Dermis lymphatic vessel endothelial cell (primary cell): ENCODE measurements around the gene C4BPB. TPM values are rescaled to one million over a fixed set of nuclear protein-coding genes. Genes with fewer than 3 reads are reported as not detected.

Experiments used
- total RNA-seq: library from RNA; depleted of rRNA; stranded (reverse); fragments of >200 nt; gene quantifications from 2 replicates; pipeline ENCODE4 v1.2.1, GENCODE V29; 2014

C4BPB gene
- total RNA-seq, result 0.65 and 0.69 TPM in 2 replicates

DNA sequence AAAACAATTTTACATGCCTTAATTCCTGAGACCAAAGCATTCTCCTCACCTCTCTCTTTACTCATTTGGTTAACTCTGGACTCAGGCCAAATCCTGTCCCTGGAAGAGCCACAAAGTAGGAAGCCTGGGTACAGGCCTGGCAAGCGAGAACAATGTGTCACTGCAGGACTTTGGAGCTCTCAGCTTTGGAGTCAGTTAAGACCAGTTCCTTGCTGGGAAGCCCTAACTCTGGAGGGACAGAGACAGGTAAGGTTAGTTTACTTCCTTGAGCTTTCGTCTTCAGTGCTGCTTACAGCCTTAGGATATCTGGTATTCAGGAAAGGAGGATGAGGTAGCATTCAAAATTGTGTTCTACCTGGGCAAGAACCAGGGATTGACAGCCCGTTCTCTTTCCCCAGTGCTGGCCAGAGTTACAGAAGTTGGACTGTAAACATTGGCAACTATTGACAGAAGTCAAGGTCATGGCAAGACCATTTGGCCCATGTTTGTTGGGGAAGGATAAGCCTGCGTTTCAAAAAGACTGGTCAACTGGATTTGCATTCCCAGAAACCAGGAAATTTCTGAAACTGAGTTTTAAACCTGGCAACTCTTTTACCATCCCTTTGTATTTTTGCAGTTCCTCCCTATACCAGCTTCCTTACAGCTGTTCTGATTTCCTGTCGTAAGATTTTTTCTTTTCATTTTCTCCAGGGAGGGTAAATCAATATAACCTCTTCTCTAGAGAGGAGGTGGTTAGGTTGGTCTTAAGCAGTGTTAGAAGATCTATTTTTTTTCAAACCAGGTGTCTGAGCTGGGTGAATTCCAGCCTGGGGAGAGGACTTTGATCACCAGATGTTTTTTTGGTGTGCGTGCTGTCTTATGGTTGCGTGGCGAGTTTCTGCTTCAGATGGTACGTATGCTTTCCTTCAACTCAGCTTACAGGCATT lies at the start of gene C4BPB:
Gene C4BPB, plus strand, starts transcription at position 160 of the 926 bp plus-strand sequence. Its CDS starts 672 bp downstream, at position 832.

GRCh38 chr1:207051191-207051943 lies 37.3 kb upstream of the C4BPB start, which contains the start of gene YOD1:
Gene YOD1 (minus strand): TSS chr1:207051208. CDS start chr1:207051030, 178 bp downstream.

GRCh38 chr1:207052911-207053769 lies 35.5 kb upstream of the C4BPB start, which contains the start of gene PFKFB2:
Gene PFKFB2 (plus strand): TSS chr1:207053275. CDS start chr1:207054718, 1,443 bp downstream.

GRCh38 chr1:207103892-207104373 lies 15.3 kb downstream of the C4BPB start, which contains the start of gene C4BPA:
Gene C4BPA (plus strand): TSS chr1:207104233. CDS start chr1:207113026, 8,793 bp downstream.

Other genes with a start within 250 kb of the C4BPB start
- not detected in 2 replicates for gene IL20, start 223.2 kb upstream of the C4BPB start, total RNA-seq
- gene IL24, start 191.4 kb upstream of the C4BPB start, total RNA-seq, result not detected in 2 replicates
- 0.33 TPM in 1 of 2 replicates, not detected in the other for gene FCMR, start 166.9 kb upstream of the C4BPB start, total RNA-seq
- gene PIGR, start 142.4 kb upstream of the C4BPB start, total RNA-seq, result not detected in 2 replicates
- gene FCAMR, start 118.4 kb upstream of the C4BPB start, total RNA-seq, result not detected in 2 replicates
- under 0.01 TPM in 1 of 2 replicates, not detected in the other for gene C1orf116, start 56.1 kb upstream of the C4BPB start, total RNA-seq
- gene YOD1, start 37.7 kb upstream of the C4BPB start, total RNA-seq, result 6.7 and 8.2 TPM in 2 replicates
- gene PFKFB2, start 35.6 kb upstream of the C4BPB start, total RNA-seq, result 0.98 and 1.1 TPM in 2 replicates
- not detected in 2 replicates for gene C4BPA, start 15.4 kb downstream of the C4BPB start, total RNA-seq
- gene CD55, start 232.8 kb downstream of the C4BPB start, total RNA-seq, result 89.5 and 168 TPM in 2 replicates